Islet of Langerhans (tissue), 1 donor: ENCODE data around the gene CHRNA10.

Experiments used
- FAIRE-seq: peaks from one replicate; lab custom pipeline; 2011; peaks lifted over from hg19 to GRCh38; lab: Jason Lieb, UNC

CHRNA10 gene

GRCh38 chr11:3632070-3632660 is 39.0 kb downstream of the CHRNA10 start:
- FAIRE-seq, result no peak

GRCh38 chr11:3631331-3631730 is 39.9 kb downstream of the CHRNA10 start:
- FAIRE-seq, result no peak

GRCh38 chr11:3627291-3627690 is 43.9 kb downstream of the CHRNA10 start:
- FAIRE-seq, result no peak

- no peak for FAIRE-seq
Observed at GRCh38 chr11:3626250-3626960, 44.8 kb downstream of the CHRNA10 start.

GRCh38 chr11:3623767-3624458 is 47.3 kb downstream of the CHRNA10 start:
- FAIRE-seq, result no peak

- FAIRE-seq, result no peak
Observed at GRCh38 chr11:3623121-3623520, 48.1 kb downstream of the CHRNA10 start.

- FAIRE-seq, result no peak
Observed at GRCh38 chr11:3622521-3622920, 48.7 kb downstream of the CHRNA10 start.

- no peak for FAIRE-seq
Observed at GRCh38 chr11:3617990-3618389, 53.2 kb downstream of the CHRNA10 start.

- FAIRE-seq, result no peak
Observed at GRCh38 chr11:3616721-3617460, 54.3 kb downstream of the CHRNA10 start.

GRCh38 chr11:3615998-3616397 is 55.2 kb downstream of the CHRNA10 start:
- FAIRE-seq, result no peak
